GM21423 (cell line): Measurements from ENCODE around the gene SLC36A4.
"Not testable (repeated sequence)": the region's sequence is repeated elsewhere in the genome, so short reads cannot be mapped to it uniquely, and the experiment has no call there.

Experiments used
- ATAC-seq: cut with Tn5 transposase; IDR thresholded peaks from one replicate; pipeline ENCODE4 v1.9.1; 2021; ENCODE audit warnings: mild to moderate bottlenecking, moderate library complexity; ENCODE audit not compliant: unreplicated experiment

SLC36A4 gene

DNA sequence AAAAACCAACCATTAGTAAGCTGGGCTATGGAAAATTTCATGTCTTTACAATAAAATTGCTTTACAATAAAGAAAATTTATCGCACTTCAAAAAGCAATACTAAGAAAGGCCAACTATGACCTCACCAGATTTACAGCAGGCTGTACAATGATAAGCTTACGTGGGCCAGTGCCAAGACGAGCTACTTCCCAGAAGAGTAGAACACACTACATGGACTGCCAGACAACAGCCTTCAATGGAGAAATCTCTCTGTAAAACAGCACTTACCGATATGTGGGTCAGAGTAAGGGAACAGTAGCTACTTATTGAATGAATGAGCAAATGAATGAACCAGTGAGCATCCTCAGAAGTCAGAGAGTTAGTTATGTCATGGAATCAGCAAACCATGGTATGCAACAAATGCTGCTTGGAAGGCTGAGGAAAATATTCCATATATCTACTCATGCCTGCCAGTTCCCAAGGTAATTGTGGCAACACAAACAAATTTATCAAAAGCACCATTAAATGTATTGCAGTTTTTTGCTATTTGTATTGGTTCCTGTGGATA, 74.4 kb downstream of the SLC36A4 start:
- ATAC-seq, result no peak

DNA sequence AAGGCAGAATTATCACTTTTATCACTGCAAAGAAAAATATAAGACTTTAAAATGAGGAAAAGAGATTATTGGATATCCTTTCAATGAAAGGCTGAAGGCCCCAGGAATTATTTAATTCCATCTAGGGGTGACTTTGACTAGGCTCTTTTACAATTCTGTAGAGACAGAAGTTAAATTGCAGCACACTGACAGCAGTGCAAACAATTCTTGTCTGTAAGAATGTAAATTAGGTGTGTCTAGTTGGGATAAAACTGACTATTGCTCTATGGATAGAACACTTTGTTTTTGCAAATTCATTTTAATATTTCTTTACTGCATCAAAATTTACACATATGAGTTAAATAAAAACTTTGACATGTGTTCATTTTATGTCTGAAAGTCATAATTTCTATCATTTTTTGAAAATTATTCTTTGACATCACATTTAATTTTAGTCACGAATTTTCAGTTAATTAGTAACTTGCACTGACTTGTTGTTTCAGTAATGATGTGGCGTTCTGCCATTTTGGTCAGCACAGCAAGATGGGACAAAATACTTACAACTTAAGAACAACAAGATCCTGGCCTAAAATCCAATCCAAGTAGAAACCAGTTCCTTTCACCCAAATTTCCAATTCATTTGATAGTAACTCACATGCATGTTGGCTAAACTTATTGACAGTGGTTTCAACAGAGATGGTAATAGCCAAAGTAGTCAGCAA, 75.1 kb downstream of the SLC36A4 start:
- ATAC-seq, result no peak

GRCh38 chr11:93118276-93118675, 79.5 kb downstream of the SLC36A4 start:
- no peak for ATAC-seq

DNA sequence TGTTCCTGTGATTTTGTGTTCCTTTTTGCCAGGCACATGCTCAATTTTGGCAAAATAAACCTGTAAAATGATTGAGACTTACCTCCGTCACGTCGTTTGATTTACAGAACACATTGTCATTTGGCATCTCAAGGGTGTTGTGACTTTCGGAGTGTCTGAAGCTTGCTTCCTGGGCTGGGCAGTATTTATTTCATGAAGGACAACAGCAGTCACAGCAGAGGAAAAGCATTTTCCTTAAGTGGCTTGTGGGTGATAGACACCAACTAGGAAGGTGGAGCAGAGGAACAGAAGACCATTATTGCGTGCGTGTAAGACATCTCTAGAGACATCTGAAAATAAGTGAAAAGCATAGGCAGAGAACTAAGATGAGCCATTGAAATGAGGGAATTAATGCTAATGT, 80.2 kb downstream of the SLC36A4 start:
- ATAC-seq, result no peak

DNA sequence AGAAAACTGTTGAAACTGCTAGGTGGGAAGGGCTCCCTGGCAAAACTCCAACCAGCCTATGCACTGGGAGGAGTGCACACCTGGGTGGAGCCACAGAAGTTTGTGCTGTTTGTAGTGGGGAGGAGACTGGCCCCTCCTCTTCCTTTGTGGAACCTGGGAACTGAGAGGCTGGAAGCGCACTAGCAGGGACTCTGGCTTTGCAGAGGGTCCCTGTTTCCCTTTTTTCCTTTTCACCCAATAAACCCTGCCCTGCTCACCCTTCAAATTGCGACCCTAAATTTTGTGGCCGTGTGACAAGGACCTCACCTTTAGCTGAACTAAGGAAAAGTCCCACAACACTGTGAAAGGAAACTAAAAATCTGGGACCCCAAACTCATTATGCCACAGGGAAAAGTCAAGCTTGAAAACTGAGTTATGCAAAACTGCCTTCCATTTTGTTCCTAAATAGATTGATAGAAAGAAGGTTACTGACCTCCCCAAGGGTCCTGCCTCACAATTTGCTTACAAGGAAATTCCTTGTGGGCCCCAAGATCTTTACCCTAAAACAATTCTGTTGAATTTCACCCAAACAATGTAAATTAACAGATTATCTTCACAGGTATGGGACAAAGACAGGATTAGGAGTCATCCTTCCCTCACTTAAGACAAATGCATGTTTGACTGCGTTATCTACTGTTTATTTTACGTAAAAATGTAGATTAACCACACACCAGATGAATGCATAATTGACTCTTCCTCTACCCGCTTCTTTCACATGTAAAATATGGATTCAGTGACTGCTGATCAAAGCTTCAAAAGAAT, 81.0 kb downstream of the SLC36A4 start:
- no peak for ATAC-seq

DNA sequence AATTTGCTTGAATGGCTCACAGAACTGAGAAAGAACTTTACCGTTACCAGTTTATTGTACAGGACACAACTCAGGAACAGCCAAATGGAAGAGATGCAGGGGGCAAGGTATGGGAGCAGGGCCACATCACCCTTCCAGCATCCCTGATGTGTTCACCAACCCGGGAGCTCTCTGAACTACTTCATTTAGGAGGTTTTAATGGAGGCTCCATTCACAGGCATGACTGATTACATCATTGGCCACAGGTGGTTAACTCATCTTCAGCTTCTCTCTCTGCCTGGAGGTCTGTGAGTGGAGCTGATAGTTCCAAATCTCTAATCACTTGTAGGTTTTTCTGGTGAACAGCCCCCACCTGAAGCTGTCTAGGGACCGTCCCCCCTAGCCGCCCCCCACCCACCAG, 83.5 kb downstream of the SLC36A4 start:
- ATAC-seq, result no peak

DNA sequence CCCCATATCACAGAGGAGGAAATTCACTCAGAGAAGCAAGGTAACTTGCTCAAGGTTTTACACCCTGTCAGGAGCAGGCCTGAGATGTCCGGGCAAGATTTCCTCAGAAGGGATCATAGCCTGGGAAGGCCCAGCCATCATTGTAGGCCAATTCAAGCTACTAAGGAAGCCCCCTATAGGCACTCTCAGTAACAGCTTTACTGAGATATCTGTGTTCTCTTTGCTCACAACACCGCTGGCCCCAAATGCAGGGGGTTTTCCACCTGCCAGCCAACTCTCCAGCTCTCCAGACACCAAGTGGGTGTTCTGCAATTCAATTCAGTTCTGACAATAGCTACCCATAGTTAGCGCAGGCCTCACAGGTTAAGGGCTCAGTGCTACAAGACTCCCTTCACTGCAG, 84.0 kb downstream of the SLC36A4 start:
- ATAC-seq, result no peak

DNA sequence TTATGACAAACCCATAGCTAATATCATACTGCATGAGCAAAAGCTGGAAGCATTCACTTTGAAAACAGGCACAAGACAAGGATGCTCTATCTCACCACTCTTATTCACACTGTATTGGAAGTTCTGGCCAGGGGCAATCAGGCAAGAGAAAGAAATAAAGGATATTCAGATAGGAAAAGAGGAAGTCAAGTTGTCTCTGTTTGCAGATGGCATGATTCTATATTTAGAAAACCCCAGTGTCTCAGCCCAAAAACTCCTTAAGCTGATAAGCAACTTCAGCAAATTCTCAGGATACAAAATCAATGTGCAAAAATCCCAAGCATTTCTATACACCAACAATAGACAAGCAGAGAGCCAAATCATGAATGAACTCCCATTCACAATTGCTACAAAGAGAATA, 86.6 kb downstream of the SLC36A4 start:
- ATAC-seq, result not testable (repeated sequence)

DNA sequence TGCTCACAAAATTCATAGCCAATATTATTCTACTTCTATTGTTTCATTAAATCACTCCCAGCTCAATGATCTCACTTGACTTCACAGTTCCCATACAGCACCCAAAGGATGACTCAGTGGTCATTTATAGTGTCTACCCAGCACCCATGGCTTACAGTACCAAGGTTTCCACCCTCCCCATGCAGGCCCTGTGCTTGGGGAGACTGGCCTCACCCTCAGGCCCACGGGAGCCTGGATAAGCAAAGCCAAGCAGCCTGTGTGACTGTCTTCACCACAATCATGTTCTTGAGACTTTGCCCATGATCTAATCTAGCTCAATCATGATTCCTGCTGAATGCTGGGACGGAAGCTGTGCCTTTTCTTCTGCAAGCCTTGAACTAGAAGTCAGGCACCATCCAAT, 97.6 kb downstream of the SLC36A4 start:
- no peak for ATAC-seq

DNA sequence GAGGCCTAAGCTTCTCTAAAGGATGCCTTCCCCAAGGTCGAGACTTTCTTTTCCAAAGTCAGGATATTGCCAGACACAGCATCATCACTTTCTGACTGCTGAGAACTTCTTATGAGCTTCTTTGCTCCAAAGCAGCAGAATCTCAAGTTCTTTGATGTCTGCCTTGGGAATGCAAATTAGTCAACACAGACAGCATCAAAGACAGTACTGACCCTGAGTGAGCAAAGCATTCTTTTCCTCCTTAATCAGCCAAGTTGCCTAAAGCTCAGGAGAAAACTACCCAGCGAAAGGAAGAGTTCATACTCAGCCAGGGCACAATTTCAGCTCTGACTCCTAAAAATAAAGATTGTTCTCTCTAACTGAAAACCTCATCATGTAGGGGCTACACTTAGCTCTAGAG, 98.0 kb downstream of the SLC36A4 start:
- ATAC-seq, result no peak
